Smooth muscle cell (in vitro differentiated cells): Measurements from ENCODE around the gene DNAH9. TPM values are rescaled to one million over a fixed set of nuclear protein-coding genes. Genes with fewer than 3 reads are reported as not detected.

Source experiments
- DNase-seq: peaks from one replicate; lab custom pipeline; 2025; ENCODE audit not compliant: unreplicated experiment; lab: John Stamatoyannopoulos, UW
- H2AFZ ChIP-seq: fragments of 200-600 bp; sonication (generic); 2 replicates; pipeline ENCODE4 v1.6.0; 2016; ENCODE audit warnings: antibody characterized with exemption, low read depth, mild to moderate bottlenecking
- H3F3A ChIP-seq: fragments of 200-600 bp; sonication (generic); 2 replicates; pipeline ENCODE4 v1.6.0; 2017; ENCODE audit warnings: antibody characterized with exemption, low read depth
- H3K27ac ChIP-seq: fragments of 200-600 bp; sonication (generic); 2 replicates; pipeline ENCODE4 v1.5.1; 2016; ENCODE audit warnings: low read depth, mild to moderate bottlenecking
- H3K27me3 ChIP-seq: fragments of 200-600 bp; sonication (generic); 2 replicates; pipeline ENCODE4 v1.6.1; 2016; ENCODE audit warnings: low read depth, mild to moderate bottlenecking
- H3K36me3 ChIP-seq: fragments of 200-600 bp; sonication (generic); 2 replicates; pipeline ENCODE4 v1.5.1; 2016; ENCODE audit warnings: low read depth
- H3K4me1 ChIP-seq: fragments of 200-600 bp; sonication (generic); 2 replicates; pipeline ENCODE4 v1.5.1; 2016; ENCODE audit warnings: low read depth
- H3K4me2 ChIP-seq: fragments of 200-600 bp; sonication (generic); 2 replicates; pipeline ENCODE4 v1.6.0; 2016; ENCODE audit warnings: mild to moderate bottlenecking
- H3K4me3 ChIP-seq: fragments of 200-600 bp; sonication (generic); 2 replicates; pipeline ENCODE4 v1.5.1; 2016; ENCODE audit warnings: mild to moderate bottlenecking
- H3K79me2 ChIP-seq: fragments of 200-600 bp; sonication (generic); 2 replicates; pipeline ENCODE4 v1.6.0; 2016; ENCODE audit warnings: low read depth, mild to moderate bottlenecking
- H3K9ac ChIP-seq: fragments of 200-600 bp; sonication (generic); 2 replicates; pipeline ENCODE4 v1.6.0; 2016; ENCODE audit warnings: low read depth
- H3K9me3 ChIP-seq: fragments of 200-600 bp; sonication (generic); replicated peaks from 2 replicates; pipeline ENCODE4 v1.5.1; 2016; ENCODE audit warnings: low read depth
- H4K20me1 ChIP-seq: fragments of 200-600 bp; sonication (generic); 2 replicates; pipeline ENCODE4 v1.6.0; 2016; ENCODE audit warnings: low read depth
- CTCF ChIP-seq: fragments of 200-600 bp; sonication (generic); IDR thresholded peaks from 2 replicates; pipeline ENCODE4 v1.5.1; 2017; ENCODE audit warnings: borderline replicate concordance, mild to moderate bottlenecking, antibody characterized with exemption; ENCODE audit not compliant: insufficient read depth, poor library complexity, severe bottlenecking
- WGBS: methylation state at CpG from one replicate; pipeline ENCODE4 v1.1.7; 2016; ENCODE audit warnings: low lambda C conversion rate; 5-methylcytosine and 5-hydroxymethylcytosine counted together
- polyA plus RNA-seq: library from polyadenylated mRNA; unstranded; fragments of >200 nt; fragmentation: Nextera tagmentation; extraction: Ambion mirVana; gene quantifications from 2 replicates; pipeline ENCODE4 v1.2.1, GENCODE V29; 2016
- total RNA-seq: library from RNA; depleted of rRNA; stranded (reverse); fragments of >200 nt; gene quantifications from 2 replicates; pipeline ENCODE4 v1.2.3, GENCODE V29; 2014

Gene DNAH9
- total and polyA plus RNA-seq, 2 experiments from 2014 or later, result 0.30 to 0.49 TPM

DNA sequence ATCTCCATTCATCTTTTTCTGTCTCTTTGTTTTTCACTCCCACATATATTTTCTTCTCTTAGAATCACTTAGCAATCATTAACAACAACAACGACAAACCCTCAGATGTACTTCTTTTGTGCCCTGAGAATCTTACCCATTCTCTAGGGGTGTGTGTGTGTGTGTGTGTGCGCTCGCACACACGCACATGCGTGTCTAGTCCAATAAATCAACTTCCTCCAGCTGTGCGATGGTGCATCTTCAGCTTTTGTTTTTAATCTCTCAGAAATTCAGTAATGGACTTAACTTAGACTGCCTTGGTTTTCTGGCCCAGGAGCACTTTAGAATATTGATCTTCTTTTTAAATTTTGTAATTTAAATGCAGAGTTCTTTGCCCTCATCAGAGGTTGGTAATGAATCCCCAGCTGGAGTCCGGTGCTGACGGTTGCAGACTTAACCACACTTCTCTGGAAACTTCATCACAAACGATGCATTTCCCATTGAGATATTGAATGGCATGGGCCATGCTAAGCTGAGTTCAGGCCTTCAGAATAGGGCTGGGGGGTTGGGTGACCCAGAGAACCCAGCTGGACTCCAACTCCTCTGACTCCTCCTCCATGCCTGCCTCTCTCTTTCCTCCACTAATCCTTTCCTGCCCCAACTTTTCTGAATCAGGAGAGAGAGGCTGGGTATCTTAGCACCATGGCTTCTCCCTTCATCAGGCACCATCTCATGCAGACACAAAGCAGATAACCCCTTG, 205.1 kb downstream of the DNAH9 start:
- H3K36me3 ChIP-seq, result no peaks in the 10 kb centered on the region
- H3K9ac ChIP-seq, result no peak overlapping the region
- H3K4me3 ChIP-seq, result no peak overlapping the region
- 79% methylated on average over 9 of the region's 9 CpGs for WGBS
- no peaks in the 10 kb centered on the region for H3K27me3 ChIP-seq
- no peak for DNase-seq
- H3K4me2 ChIP-seq, result no peak overlapping the region
- no peaks in the 10 kb centered on the region for H3K79me2 ChIP-seq
- no peaks in the 10 kb centered on the region for H3K9me3 ChIP-seq
- H3F3A ChIP-seq, result no peaks in the 10 kb centered on the region
- no peak overlapping the region for H2AFZ ChIP-seq
- H4K20me1 ChIP-seq, result no peaks in the 10 kb centered on the region
- TF ChIP-seq CTCF, result no peak
- no peaks in the 10 kb centered on the region for H3K4me1 ChIP-seq
- no peak overlapping the region for H3K27ac ChIP-seq

GRCh38 chr17:11805138-11805537, 206.9 kb downstream of the DNAH9 start:
- H3K79me2 ChIP-seq, result no peaks in the 10 kb centered on the region
- no peaks in the 10 kb centered on the region for H4K20me1 ChIP-seq
- no peak overlapping the region for H3K4me3 ChIP-seq
- 93% methylated on average over 6 of the region's 6 CpGs for WGBS
- H3K4me2 ChIP-seq, result no peak overlapping the region
- no peaks in the 10 kb centered on the region for H3K36me3 ChIP-seq
- no peak overlapping the region for H3K27ac ChIP-seq
- DNase-seq, result no peak
- no peaks in the 10 kb centered on the region for H3F3A ChIP-seq
- H2AFZ ChIP-seq, result no peak overlapping the region
- H3K9ac ChIP-seq, result no peak overlapping the region
- no peak for TF ChIP-seq CTCF
- no peaks in the 10 kb centered on the region for H3K27me3 ChIP-seq
- H3K9me3 ChIP-seq, result no peaks in the 10 kb centered on the region
- no peaks in the 10 kb centered on the region for H3K4me1 ChIP-seq

DNA sequence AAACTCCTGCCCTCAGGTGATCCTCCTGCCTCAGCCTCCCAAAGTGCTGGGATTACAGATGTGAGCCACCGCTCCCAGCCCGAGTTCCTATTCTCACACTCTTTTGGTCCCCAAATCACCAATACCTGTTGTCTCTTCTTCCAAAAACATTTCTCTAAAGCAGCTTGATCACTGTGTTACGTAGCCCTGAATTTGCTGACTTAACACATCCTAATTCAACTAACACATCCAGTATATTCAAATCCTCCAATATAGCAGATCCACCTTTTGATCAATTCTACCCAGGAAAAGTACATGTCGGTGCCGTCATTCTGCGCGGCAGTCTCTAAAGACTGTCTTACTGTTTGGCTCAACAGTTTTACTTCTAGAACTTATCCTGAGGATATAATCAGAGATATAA, 207.7 kb downstream of the DNAH9 start:
- DNase-seq, result no peak
- no peak overlapping the region for H3K4me3 ChIP-seq
- H2AFZ ChIP-seq, result no peak overlapping the region
- TF ChIP-seq CTCF, result no peak
- no peak overlapping the region for H3K9ac ChIP-seq
- H3K4me1 ChIP-seq, result no peaks in the 10 kb centered on the region
- H3K79me2 ChIP-seq, result no peaks in the 10 kb centered on the region
- H3K36me3 ChIP-seq, result no peaks in the 10 kb centered on the region
- H3K4me2 ChIP-seq, result no peak overlapping the region
- WGBS, result 99% methylated on average over 7 of the region's 7 CpGs
- no peaks in the 10 kb centered on the region for H3K27me3 ChIP-seq
- H3F3A ChIP-seq, result no peaks in the 10 kb centered on the region
- no peaks in the 10 kb centered on the region for H3K9me3 ChIP-seq
- no peak overlapping the region for H3K27ac ChIP-seq
- no peaks in the 10 kb centered on the region for H4K20me1 ChIP-seq

DNA sequence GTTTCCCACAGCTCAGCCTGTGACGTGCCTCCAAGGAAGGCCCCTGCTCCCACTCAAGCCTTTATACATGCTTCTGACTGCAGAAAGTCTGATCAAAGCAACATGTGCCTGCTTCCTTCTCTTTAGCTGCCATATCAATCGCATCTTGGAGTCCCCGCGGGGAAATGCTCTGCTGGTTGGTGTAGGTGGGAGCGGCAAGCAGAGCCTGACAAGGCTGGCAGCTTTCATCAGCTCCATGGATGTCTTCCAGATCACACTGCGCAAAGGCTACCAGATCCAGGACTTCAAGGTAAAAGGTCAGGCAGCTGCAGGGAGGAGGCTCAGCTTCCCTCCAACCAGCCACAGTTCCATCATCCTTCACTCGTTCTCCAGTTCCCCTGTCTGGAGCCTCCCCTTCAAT, 209.3 kb downstream of the DNAH9 start:
- Histone ChIP-seq H2AFZ (no peak overlapping the region), H3K27me3 (no peaks in the 10 kb centered on the region), H3K36me3 (no peaks in the 10 kb centered on the region), H3K4me3 (no peak overlapping the region), H3K4me1 (no peaks in the 10 kb centered on the region), H3F3A (no peaks in the 10 kb centered on the region), H3K9ac (no peak overlapping the region), H3K4me2 (no peak overlapping the region), H3K9me3 (no peaks in the 10 kb centered on the region), H3K79me2 (no peaks in the 10 kb centered on the region), H3K27ac (no peak overlapping the region), H4K20me1 (no peaks in the 10 kb centered on the region)
- 70% methylated on average over 7 of the region's 7 CpGs for WGBS
- TF ChIP-seq CTCF, result no peak
- no peak for DNase-seq
